G401 (cell line): ENCODE data around the gene PRH2. TPM values are rescaled to one million over a fixed set of nuclear protein-coding genes. Genes with fewer than 3 reads are reported as not detected.

Source experiments
- DNase-seq: peaks from one replicate; pipeline ENCODE4 v3.0.0-alpha.2; 2015; ENCODE audit warnings: low spot score
- in situ Hi-C: cut with HindIII; loops from 2 replicates; pipeline ENCODE4 v1.10.0; 2016; ENCODE audit warnings: low sequenced_read_pairs, mixed read lengths
- total RNA-seq: library from RNA; depleted of rRNA; stranded (reverse); fragments of >200 nt; shearing (Covaris generic); gene quantifications from 2 replicates; pipeline ENCODE4 v1.2.3, GENCODE V29; 2014; rRNA removed

The PRH2 gene
- not detected in 2 replicates for total RNA-seq

GRCh38 chr12:10928746-10929286, at the start of gene PRH2:
Gene PRH2, plus strand, starts transcription at chr12:10929236. Its CDS starts 38 bp downstream, at chr12:10929274.
- in situ Hi-C loops = no loop called here
- no peak for DNase-seq

- DNase-seq = no peak
- in situ Hi-C loops = no loop called here
These were observed 44.8 kb upstream of the PRH2 start, which contains the start of gene PRH1 for GRCh38 chr12:10884086-10884725. Gene PRH1, minus strand, starts transcription at chr12:10884255. Its CDS starts 38 bp downstream, at chr12:10884217.

GRCh38 chr12:10889226-10889625, 39.8 kb upstream of the PRH2 start:
- DNase-seq = no peak
- in situ Hi-C loops = no loop called here

- no peak for DNase-seq
- in situ Hi-C loops = no loop called here
These were observed 37.1 kb upstream of the PRH2 start for GRCh38 chr12:10891937-10892336.

GRCh38 chr12:10896854-10897253, 32.2 kb upstream of the PRH2 start:
- in situ Hi-C loops = no loop called here
- no peak for DNase-seq

- DNase-seq = no peak
- in situ Hi-C loops = no loop called here
These were observed 28.5 kb upstream of the PRH2 start for GRCh38 chr12:10900530-10900929.

- in situ Hi-C loops = no loop called here
- no peak for DNase-seq
These were observed 28.1 kb upstream of the PRH2 start for GRCh38 chr12:10900972-10901371.

- in situ Hi-C loops = no loop called here
- DNase-seq = no peak
These were observed 27.6 kb upstream of the PRH2 start for GRCh38 chr12:10901427-10901826.

- in situ Hi-C loops = no loop called here
- no peak for DNase-seq
These were observed 24.4 kb upstream of the PRH2 start for GRCh38 chr12:10904686-10905085.

- in situ Hi-C loops = no loop called here
- no peak for DNase-seq
These were observed 19.6 kb upstream of the PRH2 start, which contains the start of gene TAS2R13 for GRCh38 chr12:10909462-10909861. Gene TAS2R13, minus strand, starts transcription at chr12:10909562. Its CDS starts 264 bp downstream, at chr12:10909298.

GRCh38 chr12:10910380-10910779, 18.7 kb upstream of the PRH2 start:
- no peak for DNase-seq
- in situ Hi-C loops = no loop called here

- no peak for DNase-seq
- in situ Hi-C loops = no loop called here
These were observed 9.2 kb upstream of the PRH2 start for GRCh38 chr12:10919809-10920208.

- in situ Hi-C loops = no loop called here
- DNase-seq = no peak
These were observed 2.8 kb upstream of the PRH2 start for GRCh38 chr12:10926269-10926668.

- DNase-seq = no peak
These were observed 7.5 kb downstream of the PRH2 start for GRCh38 chr12:10936506-10936905.

GRCh38 chr12:10939163-10939562, 10.1 kb downstream of the PRH2 start, which contains the start of gene TAS2R14:
Gene TAS2R14, minus strand, starts transcription at chr12:10939263. Its CDS starts 56 bp downstream, at chr12:10939207.
- in situ Hi-C loops = no loop called here
- DNase-seq = no peak

More at GRCh38 chr12:10936506-10936905, 7.5 kb downstream of the PRH2 start:
- in situ Hi-C loops = no loop called here

- in situ Hi-C loops = no loop called here
- DNase-seq = no peak
These were observed 11.4 kb downstream of the PRH2 start for GRCh38 chr12:10940389-10940788.

- no peak for DNase-seq
- in situ Hi-C loops = no loop called here
These were observed 12.3 kb downstream of the PRH2 start for GRCh38 chr12:10941369-10941768.

- no peak for DNase-seq
- in situ Hi-C loops = no loop called here
These were observed 13.0 kb downstream of the PRH2 start for GRCh38 chr12:10941916-10942607.

- in situ Hi-C loops = no loop called here
- no peak for DNase-seq
These were observed 14.1 kb downstream of the PRH2 start for GRCh38 chr12:10943167-10943566.

GRCh38 chr12:10952645-10953044, 23.6 kb downstream of the PRH2 start:
- in situ Hi-C loops = no loop called here
- DNase-seq = no peak
